Astrocyte of the spinal cord (primary cell): ENCODE data around the gene TMEM255B.

Experiments used
- DNase-seq: peaks from one replicate; pipeline ENCODE4 v3.0.0; 2011; ENCODE audit warnings: low read depth, low spot score
- H3K4me3 ChIP-seq: 2 replicates; pipeline ENCODE4 v1.5.1; 2011; ENCODE audit warnings: low read depth, mild to moderate bottlenecking, low read length, moderate library complexity
- in situ Hi-C: cut with HindIII; loops from 2 replicates; pipeline ENCODE4 v1.10.0; 2017; ENCODE audit warnings: low sequenced_read_pairs
- TF ChIP-seq, protein P1 (sequence below): IDR thresholded peaks from 2 replicates; pipeline ENCODE4 v1.5.1; 2012; ENCODE audit warnings: low read depth, mild to moderate bottlenecking, low read length, inconsistent platforms

Gene TMEM255B

GRCh38 chr13:113813070-113813748, 54.2 kb downstream of the TMEM255B start:
- in situ Hi-C loops, result no loop called here
- no peak for DNase-seq
- H3K4me3 ChIP-seq, result no peak overlapping the region
- TF ChIP-seq, protein P1, sequence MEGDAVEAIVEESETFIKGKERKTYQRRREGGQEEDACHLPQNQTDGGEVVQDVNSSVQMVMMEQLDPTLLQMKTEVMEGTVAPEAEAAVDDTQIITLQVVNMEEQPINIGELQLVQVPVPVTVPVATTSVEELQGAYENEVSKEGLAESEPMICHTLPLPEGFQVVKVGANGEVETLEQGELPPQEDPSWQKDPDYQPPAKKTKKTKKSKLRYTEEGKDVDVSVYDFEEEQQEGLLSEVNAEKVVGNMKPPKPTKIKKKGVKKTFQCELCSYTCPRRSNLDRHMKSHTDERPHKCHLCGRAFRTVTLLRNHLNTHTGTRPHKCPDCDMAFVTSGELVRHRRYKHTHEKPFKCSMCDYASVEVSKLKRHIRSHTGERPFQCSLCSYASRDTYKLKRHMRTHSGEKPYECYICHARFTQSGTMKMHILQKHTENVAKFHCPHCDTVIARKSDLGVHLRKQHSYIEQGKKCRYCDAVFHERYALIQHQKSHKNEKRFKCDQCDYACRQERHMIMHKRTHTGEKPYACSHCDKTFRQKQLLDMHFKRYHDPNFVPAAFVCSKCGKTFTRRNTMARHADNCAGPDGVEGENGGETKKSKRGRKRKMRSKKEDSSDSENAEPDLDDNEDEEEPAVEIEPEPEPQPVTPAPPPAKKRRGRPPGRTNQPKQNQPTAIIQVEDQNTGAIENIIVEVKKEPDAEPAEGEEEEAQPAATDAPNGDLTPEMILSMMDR, result no peak

DNA sequence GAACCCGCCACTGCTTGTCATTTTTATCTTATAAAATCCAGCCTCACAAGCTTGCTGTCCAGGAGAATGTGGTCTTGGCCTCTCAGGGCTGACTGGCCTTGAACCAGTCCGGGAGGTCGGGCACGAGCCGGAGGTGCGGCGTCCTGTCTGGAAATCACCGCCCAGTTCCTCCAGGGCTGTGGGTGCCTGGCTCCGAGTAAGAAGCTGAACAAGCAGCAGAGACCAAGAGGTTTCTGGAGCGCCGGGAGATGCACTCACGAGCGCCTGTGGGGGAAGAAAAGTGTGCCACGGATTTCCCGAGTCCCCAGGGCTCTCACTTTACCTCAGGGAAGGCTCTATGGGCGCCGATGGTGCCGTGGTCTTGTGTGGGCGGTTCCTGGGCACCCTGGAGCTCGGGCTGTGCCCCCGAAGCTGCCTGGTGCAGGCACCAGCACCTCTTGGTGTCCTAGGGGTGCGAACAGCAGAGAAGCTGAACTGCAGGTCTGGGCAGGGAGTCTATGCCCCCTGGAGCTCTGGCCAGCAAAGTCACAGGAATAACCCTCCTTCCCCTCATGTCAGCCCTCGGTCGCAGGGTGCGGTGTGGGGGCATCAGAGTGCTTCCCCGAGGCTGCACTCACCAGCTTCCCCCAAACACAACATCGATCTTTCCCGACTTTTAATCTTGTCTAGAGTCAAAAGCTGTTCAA, 54.9 kb downstream of the TMEM255B start:
- no peak overlapping the region for H3K4me3 ChIP-seq
- no peak for DNase-seq
- in situ Hi-C loops, result no loop called here
- TF ChIP-seq, protein P1, result no peak

DNA sequence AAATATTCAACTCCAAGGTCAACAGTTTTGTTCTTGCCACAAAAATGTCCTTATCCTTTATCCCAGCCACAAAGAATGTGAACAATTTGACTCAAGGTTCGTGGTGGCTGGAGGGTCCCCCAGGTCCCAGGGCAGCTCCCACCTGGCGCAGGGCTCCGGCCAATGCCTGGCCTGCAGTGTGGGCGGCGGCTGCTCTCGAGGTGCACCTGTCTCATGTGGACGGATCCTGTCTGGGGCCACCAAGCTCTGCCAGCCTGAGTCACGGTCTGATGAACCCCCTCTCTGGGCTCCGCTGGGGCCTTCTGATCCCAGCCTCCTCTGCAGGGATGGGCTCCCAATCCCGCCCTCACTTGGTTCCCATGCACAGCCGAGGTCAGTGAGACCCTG, 55.4 kb downstream of the TMEM255B start:
- in situ Hi-C loops, result no loop called here
- TF ChIP-seq, protein P1, result no peak
- H3K4me3 ChIP-seq, result no peak overlapping the region
- peak; percentile 48 for DNase-seq

DNA sequence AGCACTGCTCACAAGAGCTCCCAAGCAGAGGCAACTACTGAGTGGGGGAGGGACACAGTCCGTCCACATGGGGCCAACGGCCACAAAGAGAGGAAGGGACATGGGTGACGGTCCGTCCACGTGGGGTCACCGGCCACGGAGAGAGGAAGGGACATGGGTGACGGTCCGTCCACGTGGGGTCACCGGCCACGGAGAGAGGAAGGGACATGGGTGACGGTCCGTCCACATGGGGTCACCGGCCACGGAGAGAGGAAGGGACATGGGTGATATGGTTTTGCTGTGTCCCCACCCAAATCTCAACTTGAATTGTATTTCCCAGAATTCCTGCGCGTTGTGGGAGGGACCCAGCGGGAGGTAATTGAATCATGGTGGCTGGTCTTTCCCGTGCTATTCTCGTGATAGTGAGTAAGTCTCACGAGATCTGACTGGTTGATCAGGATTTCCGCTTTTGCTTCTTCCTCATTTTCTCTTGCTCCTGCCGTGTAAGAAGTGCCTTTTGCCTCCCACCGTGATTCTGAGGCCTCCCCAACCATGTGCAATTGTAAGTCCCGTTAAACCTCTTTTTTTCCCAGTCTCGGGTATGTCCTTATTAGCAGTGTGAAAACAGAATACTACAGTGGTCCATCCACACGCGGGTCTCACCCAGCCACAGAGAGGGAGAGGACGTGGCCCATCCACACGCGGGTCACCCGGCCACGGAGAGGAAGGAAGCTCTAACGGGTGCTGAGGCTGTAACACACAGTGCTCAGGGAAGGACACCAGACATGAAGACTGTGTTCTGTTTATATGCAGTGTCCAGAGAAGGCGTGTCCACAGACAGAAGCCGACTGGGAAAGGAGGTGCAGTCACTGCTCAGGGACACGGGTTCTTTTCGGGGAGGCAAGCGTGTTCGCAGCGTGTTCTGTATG, 56.4 kb downstream of the TMEM255B start:
- TF ChIP-seq, protein P1, result no peak
- no peak overlapping the region for H3K4me3 ChIP-seq
- in situ Hi-C loops, result no loop called here
- DNase-seq, result no peak

- no peak for DNase-seq
- TF ChIP-seq, protein P1, result no peak
- no peak overlapping the region for H3K4me3 ChIP-seq
- in situ Hi-C loops, result no loop called here
Measured at GRCh38 chr13:113816254-113816929, 57.4 kb downstream of the TMEM255B start.
